ENCODE data around the gene LAMB1.
"Not testable (repeated sequence)": the region's sequence is repeated elsewhere in the genome, so short reads cannot be mapped to it uniquely, and the experiment has no call there.

The LAMB1 gene

DNA sequence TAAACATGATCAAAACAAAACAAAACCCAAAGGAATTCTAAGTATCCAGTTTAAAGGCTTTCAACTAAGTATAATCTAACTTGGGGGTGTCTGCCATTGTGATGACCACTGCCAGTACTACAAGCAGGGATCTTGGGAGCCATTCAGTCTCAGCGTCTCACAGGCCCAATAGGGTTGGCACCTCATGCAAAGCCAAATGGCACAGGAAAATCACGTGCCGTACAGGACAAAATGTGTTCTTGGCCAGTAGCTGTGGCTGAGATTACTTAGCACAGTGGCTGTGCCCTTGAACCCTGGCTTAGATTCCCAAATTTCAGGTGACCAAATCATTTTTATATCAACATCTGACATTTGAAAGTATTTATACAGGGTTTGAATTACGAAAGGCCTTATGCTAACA, 62.0 kb downstream of the LAMB1 start:
- DNase-seq, result no peak

DNA sequence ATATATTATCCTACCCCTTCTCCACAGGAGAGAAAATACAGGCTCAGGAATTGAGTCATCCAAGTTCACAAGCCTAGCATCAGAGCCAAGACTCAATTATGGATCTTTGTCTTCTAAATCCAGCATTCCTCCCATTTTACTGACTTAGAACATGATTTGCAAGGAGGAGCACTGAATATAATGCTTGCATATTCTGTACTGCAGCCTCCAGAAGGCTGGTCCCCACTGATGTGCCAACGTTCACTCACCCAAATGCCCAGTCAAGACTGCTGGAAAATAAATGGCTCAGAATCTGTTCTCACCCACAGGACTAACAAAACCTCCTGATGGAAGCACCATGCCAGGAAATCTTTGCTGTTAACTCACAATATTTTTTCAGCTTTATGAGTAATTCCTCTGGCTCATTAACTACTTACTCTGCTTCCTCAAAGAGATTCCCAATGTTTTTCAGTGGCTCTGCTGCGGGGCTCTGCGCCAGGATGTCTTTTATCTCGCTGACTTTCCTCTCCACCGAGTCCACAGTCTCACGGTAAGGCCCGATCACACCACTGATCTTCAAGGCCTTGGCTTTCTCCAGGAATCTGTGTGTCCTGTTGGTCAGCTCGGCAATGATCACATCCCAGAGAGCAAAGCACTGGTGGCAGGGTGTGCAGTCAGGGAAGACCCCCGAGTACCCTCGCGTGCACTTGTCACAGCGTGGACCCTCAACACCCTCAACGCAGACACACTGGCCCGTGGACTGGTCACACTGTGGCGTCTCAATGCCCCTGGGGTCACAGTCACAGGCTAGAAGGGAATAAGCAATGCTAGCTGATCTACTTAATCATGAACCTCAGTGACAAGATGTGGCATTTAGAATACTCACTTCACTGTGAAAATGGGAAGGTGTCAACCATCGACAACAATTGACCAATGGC, 63.1 kb downstream of the LAMB1 start:
- DNase-seq, result no peak

DNA sequence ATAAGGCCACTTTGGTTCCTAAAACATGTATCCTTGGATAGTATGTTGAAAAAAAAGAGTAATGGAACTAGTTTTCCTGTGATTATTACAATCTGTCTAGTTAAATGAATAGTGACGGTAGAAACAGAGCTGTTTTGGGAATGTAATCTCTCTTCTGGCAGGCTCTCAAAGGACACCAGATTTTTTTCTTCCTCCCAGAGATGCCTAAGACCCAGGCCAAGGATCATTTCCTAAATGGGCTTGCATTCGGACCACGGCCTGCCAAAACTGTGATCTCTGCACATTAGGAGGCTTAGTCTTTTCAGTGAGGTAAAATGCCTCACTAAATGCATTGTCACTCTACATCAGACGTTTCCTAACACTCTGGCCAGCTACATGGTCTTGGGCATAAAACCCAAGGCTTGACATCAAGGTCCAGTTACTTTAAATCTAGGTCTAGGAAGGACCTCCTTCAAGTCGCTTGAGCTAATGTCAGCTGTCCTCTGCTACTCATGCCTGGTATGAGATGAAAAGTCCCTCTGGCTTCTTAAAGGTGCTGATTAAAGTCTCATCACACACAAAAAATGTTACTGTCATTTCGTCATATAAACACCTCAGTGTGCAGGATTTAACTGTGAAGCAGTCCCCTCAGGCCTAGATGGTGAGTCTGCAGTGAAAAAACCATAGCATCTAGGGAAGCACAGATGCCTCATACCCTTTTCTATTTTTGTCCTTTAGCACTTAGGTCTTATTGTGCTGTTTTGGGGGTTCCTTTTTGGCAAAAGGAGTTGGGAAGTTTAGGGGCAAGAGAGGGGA, 64.3 kb downstream of the LAMB1 start:
- no peak for DNase-seq

DNA sequence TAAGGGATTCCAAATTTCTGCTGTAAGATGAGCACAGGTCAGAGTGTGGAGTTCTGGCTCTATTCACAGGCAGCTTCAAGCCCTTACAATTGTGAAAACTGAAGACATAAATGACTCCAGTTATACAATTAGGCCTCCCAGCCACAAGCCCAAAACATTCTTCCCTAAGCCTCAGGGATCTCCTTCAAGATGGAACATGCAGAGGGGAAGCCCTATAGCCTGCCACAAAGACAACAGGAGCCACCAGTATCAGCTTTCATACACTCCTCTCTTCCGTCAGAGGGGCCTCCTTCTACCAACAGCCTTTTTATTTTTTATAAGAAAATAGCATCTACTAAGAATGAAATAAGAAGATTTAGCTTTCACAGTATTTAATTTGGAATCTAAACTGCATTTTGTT, 65.4 kb downstream of the LAMB1 start:
- no peak for DNase-seq

DNA sequence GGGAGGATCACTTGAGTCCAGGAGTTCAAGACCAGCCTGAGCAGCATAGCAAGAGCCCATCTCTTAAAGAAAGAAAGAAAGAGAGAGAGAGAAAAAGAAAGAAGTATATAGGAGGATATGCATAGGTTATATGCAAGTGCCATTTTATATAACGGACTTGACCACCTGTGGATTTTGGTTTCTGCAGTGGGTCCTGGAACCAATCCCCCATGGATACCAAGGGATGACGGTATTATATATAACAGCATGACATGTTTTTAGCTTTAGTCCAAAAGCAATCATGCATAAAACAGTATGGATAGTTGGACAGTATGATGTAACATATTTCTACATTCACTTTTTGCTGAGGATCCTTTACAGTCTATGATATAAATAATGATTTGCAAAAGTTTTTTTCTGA, 66.6 kb downstream of the LAMB1 start:
- DNase-seq, result no peak

DNA sequence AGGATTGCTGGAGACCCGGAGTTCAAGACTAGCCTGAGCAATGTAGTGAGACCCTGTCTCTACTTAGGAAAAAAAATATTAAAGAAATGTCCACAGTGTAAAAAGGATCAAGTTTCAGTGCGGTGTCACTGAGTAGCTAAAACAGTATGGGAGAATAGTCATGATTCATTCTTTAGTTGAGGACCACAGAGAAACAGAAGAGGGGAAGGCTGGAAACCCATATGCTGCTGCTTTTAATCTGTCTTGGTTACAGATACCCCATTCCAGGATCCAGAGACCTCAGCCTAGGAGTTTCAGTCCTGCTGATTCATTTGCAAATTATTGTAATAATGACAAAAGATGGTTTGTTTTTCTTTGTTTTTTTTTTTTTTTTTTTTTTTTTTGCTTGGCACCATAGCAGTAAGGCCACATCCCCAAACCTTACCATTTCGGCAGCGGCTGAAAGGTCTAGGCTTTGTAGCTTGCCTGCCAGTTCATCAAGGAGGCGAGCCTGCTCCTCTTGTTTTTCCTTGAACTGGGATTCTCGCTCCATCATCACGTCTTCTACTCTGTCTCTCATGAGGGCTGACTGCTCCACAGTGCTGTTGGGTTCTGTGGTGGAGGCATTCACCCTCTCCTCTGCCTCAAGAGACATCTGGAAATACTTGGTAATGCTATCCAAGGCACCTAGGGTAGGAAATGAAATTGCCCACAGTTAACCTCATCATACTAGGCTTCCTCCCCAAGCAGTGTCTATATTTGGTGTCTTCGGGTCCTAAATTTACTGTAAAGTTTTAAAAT, 67.8 kb downstream of the LAMB1 start:
- no peak for DNase-seq

DNA sequence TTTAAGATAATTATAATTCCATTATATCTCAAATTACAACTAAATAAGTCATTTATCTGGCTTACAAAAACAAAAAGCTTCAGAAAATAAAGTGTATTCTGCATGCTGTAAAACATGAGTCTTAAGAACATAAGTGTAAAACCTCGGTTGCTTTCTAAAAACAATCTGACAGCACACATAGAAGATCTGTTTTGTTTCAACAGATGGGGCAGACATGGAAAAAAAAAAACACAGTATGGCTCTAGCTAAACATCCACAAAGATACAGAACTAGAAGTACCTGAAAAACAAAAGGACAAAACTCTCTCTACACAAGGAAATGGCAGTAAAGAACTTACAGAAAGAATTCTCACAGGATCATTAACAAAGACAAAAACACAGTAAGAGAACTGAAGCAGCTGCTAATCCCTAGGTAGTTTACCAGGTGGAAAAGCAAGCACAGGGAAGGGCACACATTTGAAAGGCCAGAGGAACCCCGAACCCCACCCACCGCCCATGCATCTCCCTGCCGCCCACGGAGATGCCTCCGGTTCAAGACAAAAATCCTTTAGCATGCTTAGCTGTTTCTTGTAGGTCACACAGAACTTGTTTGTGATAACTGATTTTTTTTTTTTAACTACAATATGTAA, 69.5 kb downstream of the LAMB1 start:
- DNase-seq, result no peak

DNA sequence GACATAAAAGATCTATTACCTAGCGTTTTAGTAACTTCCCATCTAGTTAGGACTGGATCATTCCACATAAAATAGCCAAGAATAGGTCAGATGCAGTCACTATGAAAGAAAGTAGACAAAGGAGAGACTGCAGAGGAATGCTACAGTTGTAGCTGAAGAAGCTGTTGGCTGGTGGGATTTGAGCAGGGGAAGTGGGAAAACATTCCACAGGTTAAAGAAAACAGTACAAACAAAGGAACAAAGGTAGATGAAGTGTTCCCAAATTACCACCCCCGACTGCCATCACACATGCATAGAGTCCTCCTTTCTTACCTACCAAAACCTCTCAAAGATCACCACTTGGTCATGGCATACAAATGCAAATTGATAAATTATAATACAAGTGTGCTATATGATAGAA, 70.2 kb downstream of the LAMB1 start:
- DNase-seq, result no peak

DNA sequence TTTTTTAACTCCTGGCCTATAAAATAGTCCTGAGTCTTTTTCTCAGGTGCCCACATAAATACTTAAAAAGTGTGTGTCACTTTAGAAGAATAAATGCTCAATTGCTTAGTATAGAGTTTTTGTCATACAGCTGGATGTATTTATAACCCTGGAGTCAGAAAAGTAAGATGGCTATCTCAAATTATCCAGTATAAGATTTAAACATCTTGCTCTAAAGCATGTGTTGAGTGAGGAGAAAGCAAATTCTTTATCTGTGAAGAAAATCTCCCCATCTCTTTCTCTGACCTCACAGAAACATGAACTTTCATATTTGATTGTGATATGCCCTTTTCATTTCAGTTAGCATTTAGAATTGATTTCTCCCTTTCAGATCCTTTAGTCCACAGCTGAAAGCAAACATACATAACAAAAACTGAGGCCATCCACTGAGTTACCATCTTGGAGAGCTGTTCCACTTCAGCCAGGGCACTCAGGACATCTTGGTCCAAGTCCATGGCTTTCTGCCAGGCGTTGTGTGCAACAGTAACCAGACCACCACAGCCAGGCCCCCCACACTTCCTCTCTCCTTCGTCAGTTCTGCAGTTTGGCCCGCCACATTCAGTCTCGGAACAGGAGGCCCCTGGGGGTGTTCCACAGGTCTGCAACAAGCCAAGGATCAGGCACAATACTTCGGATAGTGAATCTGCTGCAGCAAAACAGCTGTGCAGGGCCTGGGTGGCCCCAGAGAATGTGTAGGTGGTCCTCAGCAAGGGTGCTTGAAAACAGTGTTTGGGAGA, 71.0 kb downstream of the LAMB1 start:
- DNase-seq, result no peak

DNA sequence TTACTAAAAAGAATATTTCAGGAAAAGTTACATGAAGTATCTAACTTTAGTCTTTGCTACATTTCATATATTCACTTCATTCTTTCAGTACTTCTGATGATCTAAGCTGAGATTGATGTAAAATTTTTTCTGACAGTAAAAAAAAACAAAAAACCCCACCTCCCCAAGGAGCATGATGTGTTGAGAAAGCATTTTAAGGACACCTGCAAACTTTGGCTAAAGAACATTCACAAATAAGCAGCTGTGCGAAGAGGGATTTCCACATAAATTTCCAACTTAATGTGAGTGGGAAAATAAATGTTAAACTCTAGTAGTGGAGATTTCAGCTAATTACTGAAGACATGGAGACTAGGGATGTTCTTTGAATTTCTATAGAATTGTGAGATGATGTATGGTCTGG, 76.5 kb downstream of the LAMB1 start:
- DNase-seq, result no peak

DNA sequence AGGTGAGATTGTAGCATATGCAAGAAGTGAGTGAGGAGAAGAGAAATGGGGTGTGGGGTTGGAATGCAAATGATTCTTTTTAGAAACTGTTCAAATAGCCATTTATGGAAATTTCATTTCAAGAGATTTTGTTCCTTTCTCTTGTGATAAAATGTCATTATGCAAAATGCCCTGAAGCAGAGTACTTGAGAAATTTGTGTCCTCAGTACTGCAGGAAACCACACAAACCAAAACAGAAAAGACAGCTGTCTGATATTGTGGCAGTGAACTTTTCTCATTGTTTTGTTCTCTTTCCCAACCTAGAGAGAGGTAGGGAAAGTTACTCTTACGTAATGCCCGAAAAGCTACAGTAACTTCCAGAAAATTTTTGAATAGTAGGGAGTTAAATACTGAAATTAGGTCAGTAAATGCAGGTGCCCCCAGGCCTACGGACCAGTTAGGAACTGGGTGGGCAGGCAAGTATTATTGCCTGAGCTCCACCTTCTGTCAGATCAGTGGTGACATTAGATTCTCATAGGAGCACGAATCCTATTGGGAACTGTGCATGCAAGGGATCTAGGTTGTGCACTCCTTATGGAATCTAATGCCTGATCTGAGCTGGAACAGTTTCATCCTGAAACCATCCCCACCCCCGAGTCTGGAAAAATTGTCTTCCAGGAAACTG, 78.0 kb downstream of the LAMB1 start:
- DNase-seq, result no peak

DNA sequence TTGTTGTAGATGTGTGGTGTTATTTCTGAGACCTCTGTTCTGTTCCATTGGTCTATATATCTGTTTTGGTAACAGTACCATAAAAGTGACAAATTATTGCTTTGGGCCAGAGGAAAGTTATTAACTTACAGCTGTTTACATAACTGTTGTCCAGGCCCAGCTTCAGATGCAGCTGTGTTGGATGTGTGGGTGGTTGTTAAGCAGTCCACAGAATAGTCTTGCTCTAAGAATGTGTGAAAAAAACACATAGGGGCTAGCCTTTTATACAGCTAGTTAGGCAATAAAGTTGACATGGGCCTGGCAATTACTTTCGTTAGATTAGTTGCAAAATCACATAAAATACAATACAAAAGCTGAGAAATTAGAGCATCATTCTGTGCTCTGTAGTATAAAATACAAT, 80.1 kb downstream of the LAMB1 start:
- no peak for DNase-seq

DNA sequence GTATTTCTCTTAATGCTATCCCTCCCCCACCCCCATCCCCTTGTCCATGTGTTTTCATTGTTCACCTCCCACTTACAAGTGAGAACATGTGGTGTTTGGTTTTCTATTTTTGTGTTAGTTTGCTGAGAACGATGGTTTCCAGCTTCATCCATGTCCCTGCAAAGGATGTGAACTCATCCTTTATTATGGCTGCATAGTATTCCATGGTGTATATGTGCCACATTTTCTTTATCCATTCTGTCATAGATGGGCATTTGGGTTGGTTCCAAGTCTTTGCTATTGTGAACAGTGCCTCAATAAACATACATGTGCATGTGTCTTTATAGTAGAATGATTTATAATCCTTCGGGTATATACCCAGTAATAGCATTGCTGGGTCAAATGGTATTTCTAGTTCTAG, 81.1 kb downstream of the LAMB1 start:
- not testable (repeated sequence) for DNase-seq

DNA sequence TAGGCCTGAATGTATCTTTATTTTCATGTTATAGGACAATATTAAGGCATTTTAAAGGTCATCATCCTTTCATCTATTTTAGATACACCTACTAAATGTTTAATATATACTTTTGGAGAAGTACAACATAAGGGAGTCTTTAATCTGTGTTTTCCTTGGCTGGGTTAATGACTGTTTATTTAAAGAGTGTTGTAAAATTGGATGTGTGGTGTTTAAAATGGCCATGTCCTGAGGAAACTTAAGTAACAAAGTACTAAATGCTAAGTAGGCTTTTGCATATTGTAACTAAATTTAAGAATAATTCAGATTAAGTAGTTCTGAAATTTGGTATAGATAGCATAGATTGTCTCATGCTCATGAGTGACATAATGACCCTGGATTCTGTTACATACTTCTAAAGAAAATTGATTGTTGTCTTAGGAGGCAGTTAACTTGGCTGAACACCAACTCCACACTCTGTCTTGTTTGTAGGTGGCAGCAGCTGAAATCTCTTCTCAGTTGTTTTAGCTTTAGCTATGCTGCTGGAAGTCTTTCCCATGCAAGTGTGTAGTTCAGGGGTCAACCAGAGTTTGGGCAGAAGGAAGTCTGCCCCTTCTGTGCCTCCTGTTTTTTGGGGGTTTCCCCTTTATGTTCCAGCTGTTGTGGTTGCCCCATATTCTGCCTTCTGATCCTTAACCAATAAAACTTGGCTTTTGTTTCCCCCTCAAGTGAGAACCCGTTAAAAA, 82.8 kb downstream of the LAMB1 start:
- no peak for DNase-seq

DNA sequence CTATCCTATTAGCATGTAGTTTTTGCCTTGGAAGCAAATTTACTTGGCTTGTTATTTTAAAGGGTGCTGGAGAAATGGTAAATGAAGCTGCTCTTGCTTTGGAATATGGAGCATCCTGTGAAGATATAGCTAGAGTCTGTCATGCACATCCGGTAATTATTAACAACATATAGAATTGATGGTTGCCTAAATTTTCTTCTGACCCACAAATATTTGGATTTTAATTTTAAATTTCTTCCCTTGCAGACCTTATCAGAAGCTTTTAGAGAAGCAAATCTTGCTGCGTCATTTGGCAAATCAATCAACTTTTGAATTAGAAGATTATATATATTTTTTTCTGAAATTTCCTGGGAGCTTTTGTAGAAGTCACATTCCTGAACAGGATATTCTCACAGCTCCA, 84.0 kb downstream of the LAMB1 start:
- DNase-seq, result no peak

DNA sequence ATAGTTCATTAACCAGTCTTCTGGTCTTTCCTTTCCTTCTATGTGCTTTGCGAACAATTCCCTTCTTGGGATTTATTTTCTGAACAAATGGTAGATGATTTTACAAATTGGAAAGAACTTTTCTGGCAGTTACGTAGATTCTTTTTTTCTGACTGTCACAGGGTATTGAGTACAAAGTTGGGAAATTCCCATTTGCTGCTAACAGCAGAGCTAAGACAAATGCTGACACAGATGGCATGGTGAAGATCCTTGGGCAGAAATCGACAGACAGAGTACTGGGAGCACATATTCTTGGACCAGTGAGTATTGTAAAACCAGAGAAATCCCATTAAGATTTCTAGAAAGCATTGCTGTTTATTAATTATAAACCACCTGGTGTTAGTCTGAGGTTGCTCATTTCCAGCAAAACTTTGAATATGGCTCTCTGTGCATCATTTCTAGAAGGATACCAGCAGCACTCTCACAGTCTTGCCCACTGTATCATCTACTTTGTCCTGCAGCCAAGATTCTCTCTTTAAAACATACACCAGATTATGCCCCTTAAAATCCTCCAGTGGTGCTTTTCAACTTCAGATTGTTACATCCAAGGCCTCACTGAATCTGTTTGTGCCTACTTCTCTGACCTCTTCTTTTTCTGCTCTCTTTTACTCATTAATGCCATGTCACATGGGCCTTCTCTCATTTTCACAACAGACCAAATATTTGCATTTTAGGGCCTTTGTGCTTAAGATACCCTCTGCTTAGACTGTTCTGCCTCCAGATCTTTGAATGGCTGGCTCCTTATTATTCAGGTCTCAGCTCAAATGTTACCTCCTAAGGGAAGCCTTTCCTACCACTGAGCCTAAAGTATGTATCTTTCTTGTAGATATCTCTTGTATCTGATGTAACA, 85.0 kb downstream of the LAMB1 start:
- no peak for DNase-seq

DNA sequence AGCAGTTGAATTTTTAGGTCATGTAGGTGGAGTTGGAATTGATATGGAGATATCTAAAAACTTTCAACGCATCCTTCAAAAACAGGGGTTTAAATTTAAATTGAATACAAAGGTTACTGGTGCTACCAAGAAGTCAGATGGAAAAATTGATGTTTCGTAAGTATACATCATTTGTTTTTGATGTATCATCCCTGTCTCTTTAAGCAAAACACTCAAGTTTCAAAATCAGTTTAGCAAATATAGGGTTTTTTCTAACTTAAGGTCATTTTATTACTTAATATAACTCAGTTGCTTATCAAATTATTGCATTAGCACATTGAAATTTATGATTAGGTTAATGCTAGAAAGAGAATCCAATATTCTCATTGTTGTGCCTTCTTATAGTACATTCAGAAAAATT, 87.4 kb downstream of the LAMB1 start:
- no peak for DNase-seq

DNA sequence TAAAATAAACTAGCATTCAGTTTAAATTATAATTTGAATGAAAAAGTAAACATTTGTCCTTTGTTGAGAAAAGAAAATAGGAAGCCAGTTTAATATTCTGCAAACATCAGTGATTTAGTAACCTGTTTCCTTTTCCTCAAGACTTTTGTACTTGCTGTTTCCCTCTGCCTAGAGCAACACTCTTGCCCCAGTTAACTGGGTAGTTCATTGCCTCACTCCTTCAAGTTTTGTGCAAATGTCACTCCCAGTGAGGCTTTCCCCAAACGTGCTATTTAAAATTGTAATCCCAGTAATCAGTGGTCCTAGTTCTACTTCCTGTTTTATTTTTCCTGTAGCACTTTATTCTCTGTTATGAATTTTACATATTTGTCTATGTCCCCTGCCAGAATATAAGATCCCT, 88.1 kb downstream of the LAMB1 start:
- no peak for DNase-seq

DNA sequence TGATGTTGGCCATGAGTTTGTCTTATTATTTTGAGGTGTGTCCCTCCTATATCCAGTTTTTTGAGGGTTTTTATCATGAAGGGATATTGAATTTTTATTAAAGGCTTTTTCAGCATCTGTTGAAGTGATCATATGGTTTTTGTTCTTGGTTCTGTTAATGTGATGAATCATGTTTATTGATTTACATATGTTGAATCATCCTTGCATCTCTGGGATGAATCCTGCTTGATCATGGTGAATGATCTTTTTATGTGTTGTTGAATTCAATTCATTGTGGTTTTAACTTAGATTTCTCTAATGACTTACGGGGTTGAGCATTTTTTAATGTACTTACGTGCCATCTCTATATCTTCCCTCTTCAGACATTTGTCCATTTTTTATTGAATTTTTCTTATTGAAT, 89.1 kb downstream of the LAMB1 start:
- no peak for DNase-seq

DNA sequence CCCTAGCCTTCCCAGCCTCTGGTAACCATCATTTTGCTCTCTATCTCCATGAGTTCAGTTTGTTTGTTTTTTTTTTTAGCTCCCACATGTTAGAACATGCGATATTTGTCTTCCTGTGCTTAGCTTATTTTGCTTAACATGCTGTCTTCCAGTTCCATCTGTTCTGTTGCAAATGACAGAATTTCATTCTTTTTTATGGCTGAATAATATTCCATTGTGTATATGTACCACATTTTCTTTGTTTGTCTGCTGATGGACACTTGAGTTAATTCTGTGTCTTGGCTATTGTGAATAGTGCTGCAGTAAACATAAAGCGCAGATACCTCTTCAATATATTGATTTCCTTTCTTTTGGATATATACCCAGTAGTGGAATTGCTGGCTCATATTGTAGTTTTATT, 91.0 kb downstream of the LAMB1 start:
- no peak for DNase-seq

Data from activated effector memory CD4-positive, alpha-beta T cell treated with anti-CD3 and anti-CD28 coated beads, Interleukin-2, amount 50 U/mL, for 16 hours (primary cell).